Stimulated activated CD8-positive, alpha-beta memory T cell treated with anti-CD3 and anti-CD28 coated beads, Interleukin-15, amount 100 ng/mL, for 4 hours (primary cell): ENCODE results near the gene LYSMD3.

Experiments used
- DNase-seq, 2 donors: peaks; one replicate each; pipeline ENCODE4 v3.0.0-alpha.2; 2020; ENCODE audit warnings: low read depth in 2 of 2

Gene LYSMD3

GRCh38 chr5:90479611-90480385 lies 49.6 kb downstream of the LYSMD3 start:
- DNase-seq, result no peak

GRCh38 chr5:90477621-90478215 lies 51.7 kb downstream of the LYSMD3 start:
- DNase-seq, result no peak

- DNase-seq, result no peak
Observed at GRCh38 chr5:90477073-90477472, 52.3 kb downstream of the LYSMD3 start.

- DNase-seq, result no peak
Observed at GRCh38 chr5:90476391-90476790, 53.0 kb downstream of the LYSMD3 start.

GRCh38 chr5:90475436-90475980 lies 53.9 kb downstream of the LYSMD3 start:
- DNase-seq, result no peak

- peak; percentile 86 to 90 for DNase-seq
Observed at GRCh38 chr5:90474235-90475107, 54.9 kb downstream of the LYSMD3 start, which contains the start of the genes MBLAC2 and POLR3G. MBLAC2 (minus strand) TSS chr5:90474771; CDS start chr5:90474292, 479 bp downstream. POLR3G (plus strand) TSS chr5:90474864; CDS start chr5:90485568, 10,704 bp downstream.

- peak; percentile 2 to 7 for DNase-seq
Observed at GRCh38 chr5:90473396-90474234, 55.8 kb downstream of the LYSMD3 start.

GRCh38 chr5:90472783-90473395 lies 56.5 kb downstream of the LYSMD3 start:
- DNase-seq, result no peak
